Measurements from ENCODE around the gene NCAPG2. TPM values are rescaled to one million over a fixed set of nuclear protein-coding genes. Genes with fewer than 3 reads are reported as not detected.
A peak's percentile ranks its signal among the peaks of the same experiment; 100 is the strongest.

The NCAPG2 gene
- total RNA-seq, 2 donors from 2014 or later, result 45.0 to 117 TPM

DNA sequence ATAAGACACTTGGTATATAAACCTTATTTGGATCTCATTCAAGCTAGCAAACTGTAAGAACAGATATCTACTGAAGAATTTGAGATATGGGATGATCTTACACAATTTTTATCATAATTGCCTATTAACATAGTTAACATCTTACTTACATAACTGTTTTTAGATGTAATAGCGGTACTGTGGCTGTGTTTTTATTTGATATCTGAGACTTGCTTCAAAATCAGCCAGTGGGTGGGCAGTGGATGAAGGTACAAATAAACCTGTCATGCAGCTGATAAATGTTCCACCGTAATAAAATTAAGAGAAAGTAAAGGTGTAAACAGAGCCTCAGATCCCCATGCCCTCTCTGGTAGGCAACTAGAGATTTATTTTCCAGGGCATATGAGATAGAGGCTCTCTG lies 88.6 kb downstream of the NCAPG2 start:
- ATAC-seq (no peak), DNase-seq (ENCODE audit: low spot score) (no peak)
- no peaks in the 10 kb centered on the region for H3K27me3 Mint-ChIP-seq
- no peak overlapping the region for H3K27ac Mint-ChIP-seq
- no peaks in the 10 kb centered on the region for H3K9me3 Mint-ChIP-seq
- H3K4me3 Mint-ChIP-seq, result peak overlapping the region; percentile 3
- no peaks in the 10 kb centered on the region for H3K36me3 Mint-ChIP-seq
- H3K4me1 Mint-ChIP-seq (ENCODE audit: low read depth in 2 of 2), result peaks cover 4 to 7% of the 10 kb centered on the region in 2 donors

DNA sequence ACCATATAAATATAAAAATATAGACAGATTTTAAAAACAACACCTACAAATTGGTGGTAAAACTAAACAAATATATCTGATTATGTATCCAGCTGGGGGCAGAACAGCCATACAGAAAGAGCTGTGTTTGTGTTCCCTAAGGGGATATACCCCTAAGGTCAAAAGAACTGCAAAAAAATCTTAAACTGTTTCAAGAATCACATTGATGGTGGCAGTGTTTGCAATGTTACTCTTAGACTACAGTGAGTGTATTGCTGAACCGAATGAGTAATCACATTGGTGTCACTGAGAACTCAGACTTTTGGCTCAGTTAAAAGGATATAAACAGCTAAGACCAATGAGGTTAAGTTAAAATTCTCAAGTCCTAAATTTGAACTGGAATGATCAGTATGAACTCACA lies 89.9 kb downstream of the NCAPG2 start:
- DNase-seq (ENCODE audit: low spot score), result no peak
- no peaks in the 10 kb centered on the region for H3K27me3 Mint-ChIP-seq
- H3K4me3 Mint-ChIP-seq, result no peak overlapping the region
- H3K4me1 Mint-ChIP-seq (ENCODE audit: low read depth in 2 of 2), result peaks cover 4 to 7% of the 10 kb centered on the region in 2 donors
- H3K36me3 Mint-ChIP-seq, result no peaks in the 10 kb centered on the region
- H3K9me3 Mint-ChIP-seq, result no peaks in the 10 kb centered on the region
- no peak for ATAC-seq
- H3K27ac Mint-ChIP-seq, result no peak overlapping the region

DNA sequence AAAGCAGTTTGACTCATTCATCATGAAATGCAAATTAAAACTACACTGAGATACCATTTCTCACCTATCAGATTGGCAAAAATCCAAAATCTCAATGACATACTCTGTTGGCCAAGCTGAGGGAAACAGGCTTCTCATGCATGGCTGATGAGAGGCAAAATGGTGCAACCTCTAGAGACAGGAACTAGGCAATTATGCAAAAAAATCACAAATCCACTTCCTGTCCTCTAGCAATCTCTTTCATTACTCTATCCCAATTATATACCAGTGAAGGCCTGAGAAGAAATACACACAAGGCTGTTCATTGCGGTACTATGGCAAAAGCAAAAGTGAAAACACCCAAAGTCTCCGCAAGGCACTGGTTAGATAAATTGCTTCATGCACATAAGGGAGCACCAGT lies 91.1 kb downstream of the NCAPG2 start:
- H3K4me3 Mint-ChIP-seq, result no peak overlapping the region

DNA sequence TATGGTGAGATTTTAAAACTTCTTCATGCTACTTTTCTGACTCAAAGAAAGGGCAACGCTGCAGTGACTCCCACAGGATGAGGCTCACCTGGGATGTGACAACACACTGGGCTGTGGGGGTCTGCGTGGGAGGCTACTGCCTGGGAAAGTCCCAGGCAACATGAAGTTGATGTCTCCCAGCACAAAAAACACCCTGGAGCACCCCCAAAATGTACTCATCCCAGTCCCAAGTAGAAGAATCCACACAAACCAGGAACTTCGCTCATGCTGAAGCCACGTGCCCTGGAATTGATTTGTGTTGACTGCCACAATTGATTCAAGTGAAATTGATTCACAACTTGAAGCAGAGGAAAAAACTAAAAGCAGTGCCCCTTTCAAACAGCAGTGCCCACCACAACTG lies 92.1 kb downstream of the NCAPG2 start:
- no peaks in the 10 kb centered on the region for H3K36me3 Mint-ChIP-seq
- ATAC-seq (no peak), DNase-seq (ENCODE audit: low spot score) (no peak)
- no peaks in the 10 kb centered on the region for H3K9me3 Mint-ChIP-seq
- no peaks in the 10 kb centered on the region for H3K27me3 Mint-ChIP-seq
- peaks cover 10 to 12% of the 10 kb centered on the region in 2 donors for H3K4me1 Mint-ChIP-seq (ENCODE audit: low read depth in 2 of 2)
- no peak overlapping the region for H3K4me3 Mint-ChIP-seq
- H3K27ac Mint-ChIP-seq, result no peak overlapping the region

More for the DNA sequence above, 91.1 kb downstream of the NCAPG2 start:
- Mint-ChIP-seq H3K36me3 (no peaks in the 10 kb centered on the region), H3K4me1 (ENCODE audit: low read depth in 2 of 2) (peaks cover 10 to 12% of the 10 kb centered on the region in 2 donors), H3K27ac (no peak overlapping the region), H3K9me3 (no peaks in the 10 kb centered on the region), H3K27me3 (no peaks in the 10 kb centered on the region)
- DNase-seq (ENCODE audit: low spot score), result no peak
- peak in 1 of 2 donors; percentile 52 for ATAC-seq

DNA sequence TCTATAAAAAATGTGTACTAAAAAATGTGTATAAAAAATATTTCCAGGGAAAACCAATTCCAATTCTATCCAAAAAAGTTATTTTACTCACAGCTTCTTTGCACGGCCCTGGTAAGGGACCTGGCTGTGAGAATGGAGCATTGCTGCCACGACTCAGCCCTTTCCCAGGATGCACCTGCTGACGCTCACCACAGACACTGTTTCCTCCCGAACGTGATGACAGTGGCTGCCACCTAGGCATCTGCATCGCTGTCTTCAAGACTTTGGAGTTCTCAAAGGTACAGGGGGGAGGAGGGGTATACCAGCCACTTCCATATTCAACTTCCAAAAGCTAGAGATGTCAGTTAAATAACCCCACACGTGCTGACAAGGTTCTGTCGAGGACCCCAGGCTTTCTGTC lies 93.1 kb downstream of the NCAPG2 start:
- ATAC-seq (no peak), DNase-seq (ENCODE audit: low spot score) (no peak)
- Mint-ChIP-seq H3K36me3 (no peaks in the 10 kb centered on the region), H3K4me3 (no peak overlapping the region), H3K4me1 (ENCODE audit: low read depth in 2 of 2) (peaks cover 10 to 12% of the 10 kb centered on the region in 2 donors), H3K27me3 (no peaks in the 10 kb centered on the region), H3K27ac (peak overlapping the region in 1 of 2 donors; percentile 14), H3K9me3 (no peaks in the 10 kb centered on the region)

DNA sequence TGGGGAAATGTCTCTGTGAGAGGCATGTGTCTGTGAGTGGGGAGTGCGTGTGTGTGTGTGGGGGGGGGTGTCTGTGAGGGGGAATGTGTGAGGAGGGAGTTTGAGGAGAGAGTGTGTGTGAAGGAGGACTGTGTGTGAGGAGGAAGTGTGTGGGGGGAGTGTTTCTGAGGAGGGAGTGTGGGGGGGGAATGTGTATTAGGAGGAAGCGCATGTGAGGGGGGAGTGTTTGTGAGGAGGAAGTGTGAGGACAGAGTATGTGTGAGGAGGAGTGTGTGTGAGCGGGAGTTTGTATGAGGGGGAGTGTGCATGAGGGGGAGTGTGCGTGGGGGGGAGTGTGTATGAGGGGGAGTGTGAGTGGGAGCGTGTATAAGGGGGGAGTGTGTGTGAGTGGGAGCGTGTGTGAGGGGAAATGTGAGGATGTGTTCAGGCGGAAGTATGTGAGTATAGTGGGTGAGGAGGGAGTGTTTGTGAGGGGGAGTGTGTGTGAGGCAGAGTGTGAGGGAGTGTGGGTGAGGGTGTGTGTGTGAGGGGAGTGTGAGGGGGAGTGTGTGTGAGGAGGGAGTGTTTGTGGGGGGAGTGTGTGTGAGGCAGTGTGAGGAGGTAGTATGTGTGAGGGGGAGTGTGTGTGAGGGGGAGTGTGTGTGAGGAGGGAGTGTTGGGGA lies 95.2 kb downstream of the NCAPG2 start:
- no peaks in the 10 kb centered on the region for H3K36me3 Mint-ChIP-seq
- H3K4me3 Mint-ChIP-seq, result no peak overlapping the region
- H3K27me3 Mint-ChIP-seq, result no peaks in the 10 kb centered on the region
- peaks cover 10 to 12% of the 10 kb centered on the region in 2 donors for H3K4me1 Mint-ChIP-seq (ENCODE audit: low read depth in 2 of 2)
- no peak overlapping the region for H3K27ac Mint-ChIP-seq
- no peaks in the 10 kb centered on the region for H3K9me3 Mint-ChIP-seq
- ATAC-seq (no peak), DNase-seq (ENCODE audit: low spot score) (no peak)

GRCh38 chr7:158607563-158607962 lies 97.0 kb downstream of the NCAPG2 start:
- peaks cover 10 to 12% of the 10 kb centered on the region in 2 donors for H3K4me1 Mint-ChIP-seq (ENCODE audit: low read depth in 2 of 2)
- no peak overlapping the region for H3K27ac Mint-ChIP-seq
- no peaks in the 10 kb centered on the region for H3K27me3 Mint-ChIP-seq
- no peaks in the 10 kb centered on the region for H3K36me3 Mint-ChIP-seq
- H3K4me3 Mint-ChIP-seq, result no peak overlapping the region
- ATAC-seq, result no peak
- no peak for DNase-seq (ENCODE audit: low spot score)
- no peaks in the 10 kb centered on the region for H3K9me3 Mint-ChIP-seq

- no peak for ATAC-seq
- no peaks in the 10 kb centered on the region for H3K27me3 Mint-ChIP-seq
- no peak overlapping the region for H3K4me3 Mint-ChIP-seq
- H3K27ac Mint-ChIP-seq, result no peak overlapping the region
- no peaks in the 10 kb centered on the region for H3K36me3 Mint-ChIP-seq
- no peaks in the 10 kb centered on the region for H3K9me3 Mint-ChIP-seq
- DNase-seq (ENCODE audit: low spot score), result no peak
- peaks cover 9% of the 10 kb centered on the region in 2 donors for H3K4me1 Mint-ChIP-seq (ENCODE audit: low read depth in 2 of 2)
Measured at GRCh38 chr7:158606671-158607424, 97.8 kb downstream of the NCAPG2 start.

DNA sequence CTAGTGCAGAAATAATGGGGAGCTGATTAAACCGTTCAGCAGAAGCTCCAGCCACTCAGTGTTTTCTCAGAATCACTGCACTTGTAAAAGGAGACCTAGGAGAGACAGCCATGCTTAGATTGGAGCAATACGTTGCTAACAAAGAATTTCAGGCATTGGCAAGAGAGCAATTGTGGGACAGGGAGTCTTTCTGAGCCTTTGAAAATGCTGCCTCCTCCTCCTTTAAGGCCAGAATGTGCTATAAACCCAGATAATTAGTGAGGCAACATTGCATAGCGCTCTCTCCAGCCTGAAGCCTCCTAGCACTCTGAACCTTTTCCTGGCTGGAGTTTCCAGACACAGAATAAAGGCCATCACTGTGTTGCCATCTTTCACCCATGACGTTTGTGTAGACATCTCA lies 98.5 kb downstream of the NCAPG2 start:
- H3K9me3 Mint-ChIP-seq, result no peaks in the 10 kb centered on the region
- H3K36me3 Mint-ChIP-seq, result no peaks in the 10 kb centered on the region
- H3K27me3 Mint-ChIP-seq, result no peaks in the 10 kb centered on the region
- ATAC-seq (no peak), DNase-seq (ENCODE audit: low spot score) (no peak)
- no peak overlapping the region for H3K4me3 Mint-ChIP-seq
- no peak overlapping the region for H3K27ac Mint-ChIP-seq
- H3K4me1 Mint-ChIP-seq (ENCODE audit: low read depth in 2 of 2), result peaks cover 6% of the 10 kb centered on the region in 2 donors

- ATAC-seq, result peak; percentile 43 to 47
- H3K36me3 Mint-ChIP-seq, result no peaks in the 10 kb centered on the region
- no peaks in the 10 kb centered on the region for H3K27me3 Mint-ChIP-seq
- H3K9me3 Mint-ChIP-seq, result no peaks in the 10 kb centered on the region
- H3K4me1 Mint-ChIP-seq (ENCODE audit: low read depth in 2 of 2), result peaks cover 0 to 1% of the 10 kb centered on the region in 2 donors
- no peak for DNase-seq (ENCODE audit: low spot score)
- H3K27ac Mint-ChIP-seq, result no peak overlapping the region
- no peak overlapping the region for H3K4me3 Mint-ChIP-seq
Measured at GRCh38 chr7:158603773-158604755, 100.5 kb downstream of the NCAPG2 start.

- Mint-ChIP-seq H3K9me3 (no peaks in the 10 kb centered on the region), H3K27me3 (no peaks in the 10 kb centered on the region), H3K4me1 (ENCODE audit: low read depth in 2 of 2) (no peaks in the 10 kb centered on the region), H3K36me3 (no peaks in the 10 kb centered on the region), H3K27ac (no peak overlapping the region), H3K4me3 (no peak overlapping the region)
- ATAC-seq (no peak), DNase-seq (ENCODE audit: low spot score) (no peak)
Measured at GRCh38 chr7:158602905-158603772, 101.5 kb downstream of the NCAPG2 start.

DNA sequence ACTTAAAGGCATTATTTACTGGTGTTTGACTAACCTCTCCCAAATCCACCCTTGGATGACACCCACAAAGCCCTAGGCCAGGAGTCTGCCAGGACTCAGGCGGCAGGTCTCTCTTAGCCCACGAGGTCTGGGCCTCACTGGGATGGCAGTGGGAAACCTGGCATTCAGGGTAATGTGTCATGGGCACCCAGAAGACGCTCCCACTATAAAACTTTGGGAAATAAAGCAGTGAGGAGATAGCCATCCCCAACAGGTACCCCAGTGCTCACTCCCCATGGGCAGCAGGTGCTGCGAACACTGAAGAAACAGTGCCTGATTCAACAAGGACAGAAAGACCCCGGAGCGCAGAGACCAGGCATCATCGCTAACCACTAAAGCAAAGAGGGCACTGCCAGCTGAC lies 102.6 kb downstream of the NCAPG2 start:
- H3K9me3 Mint-ChIP-seq, result no peaks in the 10 kb centered on the region
- DNase-seq (ENCODE audit: low spot score) (no peak), ATAC-seq (no peak)
- H3K4me3 Mint-ChIP-seq, result no peak overlapping the region
- no peak overlapping the region for H3K27ac Mint-ChIP-seq
- H3K27me3 Mint-ChIP-seq, result no peaks in the 10 kb centered on the region
- H3K4me1 Mint-ChIP-seq (ENCODE audit: low read depth in 2 of 2), result no peaks in the 10 kb centered on the region
- H3K36me3 Mint-ChIP-seq, result no peaks in the 10 kb centered on the region

DNA sequence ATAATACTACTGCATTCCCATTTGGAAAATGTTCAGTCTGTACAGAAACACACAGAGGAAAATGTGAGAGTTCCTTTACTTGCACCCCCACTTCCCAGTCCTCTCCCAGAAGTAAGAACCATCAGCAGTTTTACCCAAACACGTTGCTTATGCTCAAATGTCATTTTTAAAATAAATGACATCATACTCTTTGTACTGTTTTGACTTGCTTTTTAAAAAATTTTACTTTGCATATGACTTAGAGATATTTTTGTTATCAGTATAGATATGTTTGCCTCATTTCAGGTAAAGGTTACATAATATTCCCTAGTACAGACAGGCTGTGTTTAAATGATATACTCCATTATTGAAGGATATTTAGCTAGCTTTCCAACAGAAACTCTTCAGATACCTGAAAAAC lies 103.5 kb downstream of the NCAPG2 start:
- no peak for ATAC-seq
- Mint-ChIP-seq H3K9me3 (no peaks in the 10 kb centered on the region), H3K4me1 (ENCODE audit: low read depth in 2 of 2) (no peaks in the 10 kb centered on the region), H3K27me3 (no peaks in the 10 kb centered on the region), H3K4me3 (no peak overlapping the region), H3K36me3 (no peaks in the 10 kb centered on the region), H3K27ac (no peak overlapping the region)
- no peak for DNase-seq (ENCODE audit: low spot score)
